ENCODE measurements around the gene CCDC195. TPM values are rescaled to one million over a fixed set of nuclear protein-coding genes. Genes with fewer than 3 reads are reported as not detected.

The CCDC195 gene
- total RNA-seq, 4 donors from 2014 or later, result not detected

DNA sequence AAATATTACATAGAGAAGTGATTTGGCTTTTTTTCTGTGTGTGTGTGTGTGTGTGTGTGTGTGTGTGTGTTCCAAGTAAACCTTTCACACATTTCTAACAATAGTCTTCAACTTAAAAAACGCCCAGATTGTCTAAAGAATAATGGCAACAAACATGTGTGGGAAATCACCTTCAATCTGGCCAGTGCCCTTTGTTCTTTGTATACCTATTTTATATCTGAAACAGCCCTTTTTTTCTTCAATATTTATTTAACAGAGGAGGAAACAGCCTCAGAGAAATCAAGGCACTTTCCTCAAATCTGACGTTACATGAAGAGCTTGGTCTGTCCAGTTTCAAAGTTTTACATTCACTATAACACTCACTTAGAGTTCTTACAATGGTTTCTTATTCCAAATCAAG lies 25.3 kb downstream of the CCDC195 start:
- peak overlapping the region in 1 of 4 donors; percentile 55 for H3K27ac ChIP-seq
- no peak for DNase-seq
- H3K36me3 ChIP-seq, result no peaks in the 10 kb centered on the region
- no peaks in the 10 kb centered on the region for H3K27me3 ChIP-seq
- TF ChIP-seq POLR2A (IDR thresholded peaks at IDR 0.05), result no peak
- TF ChIP-seq, protein P1, sequence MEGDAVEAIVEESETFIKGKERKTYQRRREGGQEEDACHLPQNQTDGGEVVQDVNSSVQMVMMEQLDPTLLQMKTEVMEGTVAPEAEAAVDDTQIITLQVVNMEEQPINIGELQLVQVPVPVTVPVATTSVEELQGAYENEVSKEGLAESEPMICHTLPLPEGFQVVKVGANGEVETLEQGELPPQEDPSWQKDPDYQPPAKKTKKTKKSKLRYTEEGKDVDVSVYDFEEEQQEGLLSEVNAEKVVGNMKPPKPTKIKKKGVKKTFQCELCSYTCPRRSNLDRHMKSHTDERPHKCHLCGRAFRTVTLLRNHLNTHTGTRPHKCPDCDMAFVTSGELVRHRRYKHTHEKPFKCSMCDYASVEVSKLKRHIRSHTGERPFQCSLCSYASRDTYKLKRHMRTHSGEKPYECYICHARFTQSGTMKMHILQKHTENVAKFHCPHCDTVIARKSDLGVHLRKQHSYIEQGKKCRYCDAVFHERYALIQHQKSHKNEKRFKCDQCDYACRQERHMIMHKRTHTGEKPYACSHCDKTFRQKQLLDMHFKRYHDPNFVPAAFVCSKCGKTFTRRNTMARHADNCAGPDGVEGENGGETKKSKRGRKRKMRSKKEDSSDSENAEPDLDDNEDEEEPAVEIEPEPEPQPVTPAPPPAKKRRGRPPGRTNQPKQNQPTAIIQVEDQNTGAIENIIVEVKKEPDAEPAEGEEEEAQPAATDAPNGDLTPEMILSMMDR (IDR thresholded peaks at IDR 0.05), result no peak
- H3K4me1 ChIP-seq, result no peaks in the 10 kb centered on the region
- H3K4me3 ChIP-seq, result no peak overlapping the region
- H3K9me3 ChIP-seq, result no peaks in the 10 kb centered on the region

DNA sequence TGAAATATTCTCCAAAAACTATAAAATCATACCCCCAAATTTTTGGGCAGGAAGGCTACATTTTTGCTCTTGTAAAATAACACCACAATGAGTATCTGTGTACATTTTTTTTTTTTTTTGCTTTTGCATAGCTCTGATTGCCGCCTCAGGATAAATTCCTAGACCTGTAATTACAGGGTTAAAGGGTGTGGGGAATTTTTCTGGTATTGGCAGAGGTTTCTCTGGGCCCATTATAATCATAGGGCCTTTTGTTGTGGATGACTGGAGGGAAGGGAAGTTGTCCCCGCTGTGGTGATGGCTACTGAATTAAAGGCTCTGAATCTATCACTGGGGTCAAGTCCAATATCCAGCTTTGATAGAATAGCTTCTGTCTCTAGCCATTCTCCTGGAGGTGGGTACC lies 26.6 kb downstream of the CCDC195 start:
- Histone ChIP-seq H3K27ac (no peak overlapping the region), H3K4me3 (no peak overlapping the region), H3K27me3 (no peaks in the 10 kb centered on the region), H3K4me1 (no peaks in the 10 kb centered on the region), H3K9me3 (no peaks in the 10 kb centered on the region), H3K36me3 (no peaks in the 10 kb centered on the region)
- DNase-seq, result no peak
- TF ChIP-seq, protein P1 (IDR thresholded peaks at IDR 0.05), result no peak
- no peak for TF ChIP-seq POLR2A (IDR thresholded peaks at IDR 0.05)

DNA sequence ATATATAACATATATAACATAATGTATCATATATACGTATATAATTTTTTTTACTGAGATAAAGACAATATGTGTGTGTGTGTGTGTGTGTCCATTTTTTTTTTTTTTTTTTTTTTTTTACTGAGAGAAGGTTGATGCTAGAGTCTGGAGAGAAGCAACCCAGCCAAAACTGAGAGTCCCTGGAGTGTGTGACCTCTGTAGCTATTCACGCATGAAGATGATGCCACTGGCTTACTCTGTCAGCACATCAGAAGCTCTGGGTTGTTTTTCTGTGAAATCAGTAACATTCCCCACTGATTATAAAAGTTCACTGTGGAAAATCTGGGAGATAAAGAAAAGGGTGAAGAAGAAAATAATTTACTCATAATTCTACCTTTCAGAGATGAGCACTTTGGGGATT lies 27.2 kb downstream of the CCDC195 start:
- Histone ChIP-seq H3K9me3 (no peaks in the 10 kb centered on the region), H3K4me1 (no peaks in the 10 kb centered on the region), H3K27me3 (no peaks in the 10 kb centered on the region), H3K36me3 (no peaks in the 10 kb centered on the region), H3K4me3 (no peak overlapping the region), H3K27ac (no peak overlapping the region)
- TF ChIP-seq, protein P1 (IDR thresholded peaks at IDR 0.05), result no peak
- no peak for TF ChIP-seq POLR2A (IDR thresholded peaks at IDR 0.05)
- DNase-seq, result no peak

DNA sequence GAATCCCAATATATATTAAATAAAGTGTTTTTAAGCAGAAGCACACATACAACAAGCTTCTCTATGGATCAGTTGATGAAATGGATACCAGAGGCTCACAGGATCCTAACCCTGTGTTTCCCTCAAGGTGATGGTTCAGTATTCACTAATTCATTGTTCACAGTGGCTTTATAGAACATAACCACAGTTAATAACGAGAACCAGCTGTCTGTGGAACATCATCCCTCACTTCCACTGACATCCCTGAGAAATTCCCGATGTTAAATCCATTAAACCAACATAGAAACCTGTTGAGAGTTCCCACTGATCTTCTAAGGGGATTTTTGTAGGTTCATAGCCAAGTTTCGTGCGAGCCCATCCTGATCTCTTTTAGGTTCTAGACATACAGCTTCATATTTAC lies 29.0 kb downstream of the CCDC195 start:
- no peaks in the 10 kb centered on the region for H3K27me3 ChIP-seq
- no peak overlapping the region for H3K27ac ChIP-seq
- no peaks in the 10 kb centered on the region for H3K9me3 ChIP-seq
- no peak for DNase-seq
- H3K4me1 ChIP-seq, result no peaks in the 10 kb centered on the region
- TF ChIP-seq, protein P1 (IDR thresholded peaks at IDR 0.05), result no peak
- no peak for TF ChIP-seq POLR2A (IDR thresholded peaks at IDR 0.05)
- H3K4me3 ChIP-seq, result no peak overlapping the region
- H3K36me3 ChIP-seq, result no peaks in the 10 kb centered on the region

DNA sequence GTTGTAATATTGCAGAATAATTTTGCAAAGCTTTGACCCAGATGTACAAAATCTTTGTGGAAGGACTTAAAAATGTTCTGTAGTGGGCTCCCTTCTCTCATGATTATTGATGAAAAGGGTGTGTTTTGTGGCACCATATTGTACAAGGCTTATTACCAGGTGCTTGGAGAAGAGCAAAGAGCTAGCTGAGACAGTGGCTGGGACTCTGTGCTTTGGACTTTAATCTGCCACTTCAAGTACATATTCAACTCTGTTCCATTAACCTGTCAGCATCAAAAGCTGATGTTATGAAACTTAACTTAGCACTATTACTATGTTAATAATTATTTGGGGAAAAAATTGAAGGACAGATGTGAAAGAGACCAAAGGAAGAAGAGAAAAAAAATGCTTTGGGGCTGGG lies 31.0 kb downstream of the CCDC195 start:
- no peaks in the 10 kb centered on the region for H3K27me3 ChIP-seq
- no peak overlapping the region for H3K4me3 ChIP-seq
- peak in 1 of 3 donors; percentile 57 for DNase-seq
- H3K27ac ChIP-seq, result peak overlapping the region in 2 of 4 donors; percentile 61 to 68
- H3K4me1 ChIP-seq, result no peaks in the 10 kb centered on the region
- TF ChIP-seq POLR2A (IDR thresholded peaks at IDR 0.05), result no peak
- TF ChIP-seq, protein P1 (IDR thresholded peaks at IDR 0.05), result no peak
- no peaks in the 10 kb centered on the region for H3K36me3 ChIP-seq
- no peaks in the 10 kb centered on the region for H3K9me3 ChIP-seq

DNA sequence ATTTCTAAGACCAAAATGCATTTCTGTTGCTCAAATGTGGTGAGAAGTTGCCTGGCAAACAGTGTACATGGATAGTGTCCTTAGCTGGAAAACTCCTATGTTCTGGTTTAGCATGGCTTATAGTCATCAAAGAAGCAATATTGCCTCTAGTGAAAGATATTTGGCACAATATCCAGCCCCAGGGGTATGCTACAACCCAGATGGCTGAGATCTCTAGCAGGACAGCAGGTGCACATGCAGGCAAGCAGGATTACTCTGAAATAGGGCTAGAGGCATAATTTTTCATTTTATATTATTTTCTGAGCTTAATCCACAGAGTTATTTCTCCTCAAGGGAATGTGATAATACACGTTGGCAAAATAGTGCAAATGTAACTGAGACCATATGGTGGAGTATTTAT lies 34.0 kb downstream of the CCDC195 start:
- no peaks in the 10 kb centered on the region for H3K4me1 ChIP-seq
- TF ChIP-seq POLR2A (IDR thresholded peaks at IDR 0.05), result no peak
- TF ChIP-seq, protein P1 (IDR thresholded peaks at IDR 0.05), result no peak
- DNase-seq, result no peak
- no peak overlapping the region for H3K4me3 ChIP-seq
- H3K27me3 ChIP-seq, result no peaks in the 10 kb centered on the region
- H3K36me3 ChIP-seq, result no peaks in the 10 kb centered on the region
- no peaks in the 10 kb centered on the region for H3K9me3 ChIP-seq
- H3K27ac ChIP-seq, result no peak overlapping the region

Data from Peyer's patch (tissue), 4 donors.